H1 (cell line): ENCODE results near the gene MIGA1. TPM values are rescaled to one million over a fixed set of nuclear protein-coding genes. Genes with fewer than 3 reads are reported as not detected.
A peak's percentile ranks its signal among the peaks of the same experiment; 100 is the strongest.

Source experiments
- CTCF ChIA-PET: fragments of 300-600 bp; sonication (Branson Sonifier 250); formaldehyde crosslinking; loops from one replicate; lab custom pipeline; 2021; ENCODE audit not compliant: partially characterized antibody; lab: Charles Lee
- POLR2A ChIA-PET: fragments of 300-600 bp; sonication (Branson Sonifier 250); formaldehyde crosslinking; loops from one replicate; lab custom pipeline; 2021; ENCODE audit warnings: inconsistent platforms; ENCODE audit not compliant: partially characterized antibody; lab: Charles Lee
- DNase-seq, 2 experiments: peaks; one replicate each; pipeline versions ENCODE4 v3.0.0 to v3.0.0-alpha.2; 2010 to 2022; ENCODE audit warnings: low spot score in 2 of 2, low read depth in 1 of 2, mixed read lengths in 1 of 2
- FAIRE-seq: peaks from 2 replicates; lab custom pipeline; 2011; peaks lifted over from hg19 to GRCh38; lab: Jason Lieb, UNC
- H2AFZ ChIP-seq: 2 replicates; pipeline ENCODE4 v1.8.1; 2012; ENCODE audit warnings: low read length, inconsistent platforms
- H2AK5ac ChIP-seq: 2 replicates; pipeline ENCODE4 v1.6.1; 2013; ENCODE audit warnings: low read depth, low read length
- H2BK120ac ChIP-seq: replicated peaks from 2 replicates; pipeline ENCODE3; 2013; ENCODE audit warnings: low read depth, low read length, inconsistent platforms
- H2BK12ac ChIP-seq: 2 replicates; pipeline ENCODE4 v1.6.1; 2013; ENCODE audit warnings: low read depth, low read length
- H2BK15ac ChIP-seq: 2 replicates; pipeline ENCODE4 v1.6.1; 2013; ENCODE audit warnings: low read length
- H2BK20ac ChIP-seq: 2 replicates; pipeline ENCODE4 v1.6.1; 2013; ENCODE audit warnings: low read length
- H2BK5ac ChIP-seq: 2 replicates; pipeline ENCODE4 v1.6.1; 2013; ENCODE audit warnings: low read depth, low read length
- H3K14ac ChIP-seq: 2 replicates; pipeline ENCODE4 v1.6.1; 2013; ENCODE audit warnings: inconsistent platforms; ENCODE audit not compliant: insufficient read length
- H3K18ac ChIP-seq: 2 replicates; pipeline ENCODE4 v1.6.1; 2013; ENCODE audit warnings: low read length; ENCODE audit errors: extremely low read depth
- H3K23ac ChIP-seq: 2 replicates; pipeline ENCODE4 v1.6.1; 2013; ENCODE audit warnings: inconsistent platforms; ENCODE audit not compliant: insufficient read length
- H3K23me2 ChIP-seq: 2 replicates; pipeline ENCODE4 v1.6.1; 2013; ENCODE audit warnings: low read depth, low read length
- H3K27ac ChIP-seq: 2 replicates; pipeline ENCODE4 v1.6.1; 2011; ENCODE audit warnings: low read depth, low read length, inconsistent platforms
- H3K27me3 ChIP-seq, 4 experiments: replicated peaks in 1 of 4; 1 replicate in 1 of 4; 2 replicates in 3 of 4; pipeline versions ENCODE4 v1.6.1 to v1.8.1; 2011 to 2013; ENCODE audit warnings: low read length in 3 of 4, mild to moderate bottlenecking in 3 of 4, inconsistent platforms in 2 of 4, mixed read lengths in 2 of 4, moderate library complexity in 1 of 4; ENCODE audit not compliant: control insufficient read depth in 3 of 4, insufficient read depth in 3 of 4; ENCODE audit errors: extremely low read depth in 1 of 4
- H3K36me3 ChIP-seq, 4 experiments: 2 replicates each; pipeline versions ENCODE4 v1.6.1 to v1.8.1; 2011 to 2013; ENCODE audit warnings: mild to moderate bottlenecking in 4 of 4, low read length in 3 of 4, moderate library complexity in 2 of 4, control low read depth in 1 of 4, inconsistent platforms in 1 of 4; ENCODE audit not compliant: insufficient read depth in 4 of 4, control insufficient read depth in 2 of 4
- H3K4ac ChIP-seq: replicated peaks from 2 replicates; pipeline ENCODE3; 2013; ENCODE audit warnings: low read length, low read depth, mixed read lengths, inconsistent platforms; ENCODE audit not compliant: insufficient read length
- H3K4me1 ChIP-seq, 4 experiments: replicated peaks in 1 of 4; 1 replicate in 1 of 4; 2 replicates in 3 of 4; pipeline versions ENCODE4 v1.6.1 to v1.8.1; 2011 to 2013; ENCODE audit warnings: low read length in 3 of 4, inconsistent platforms in 2 of 4, mixed read lengths in 1 of 4; ENCODE audit not compliant: insufficient read depth in 4 of 4, control insufficient read depth in 3 of 4
- H3K4me2 ChIP-seq, 2 experiments: 2 replicates each; pipeline versions ENCODE4 v1.6.1 to v1.8.1; 2011 to 2013; ENCODE audit warnings: low read depth in 2 of 2, low read length in 2 of 2, control low read depth in 1 of 2, inconsistent platforms in 1 of 2, mild to moderate bottlenecking in 1 of 2; ENCODE audit not compliant: insufficient read depth in 1 of 2
- H3K4me3 ChIP-seq, 4 experiments: fragments of 200-600, 300-600 bp in 1 of 4; sonication (generic), shearing (Covaris generic), sonication (Bioruptor Twin) in 1 of 4; 2 replicates each; pipeline versions ENCODE4 v1.5.1 to v1.8.1; 2011 to 2016; ENCODE audit warnings: low read length in 4 of 4, low read depth in 3 of 4, control low read depth in 2 of 4, inconsistent platforms in 2 of 4, mild to moderate bottlenecking in 2 of 4, mixed read lengths in 1 of 4, moderate library complexity in 1 of 4; ENCODE audit not compliant: insufficient read depth in 2 of 4; ENCODE audit errors: extremely low read depth in 1 of 4
- H3K56ac ChIP-seq: replicated peaks from 2 replicates; pipeline ENCODE3; 2013; ENCODE audit warnings: low read depth, mild to moderate bottlenecking, mixed read lengths, low read length, inconsistent platforms; ENCODE audit not compliant: insufficient read length
- H3K79me1 ChIP-seq: 2 replicates; pipeline ENCODE4 v1.6.1; 2013; ENCODE audit warnings: low read depth, low read length, control low read depth
- H3K79me2 ChIP-seq, 2 experiments: 2 replicates each; pipeline versions ENCODE4 v1.6.1 to v1.8.1; 2012 to 2013; ENCODE audit warnings: low read length in 2 of 2, mild to moderate bottlenecking in 2 of 2, inconsistent platforms in 1 of 2; ENCODE audit not compliant: insufficient read depth in 2 of 2, control insufficient read depth in 1 of 2
- H3K9ac ChIP-seq, 4 experiments: replicated peaks in 1 of 4; 1 replicate in 1 of 4; 2 replicates in 3 of 4; pipeline versions ENCODE4 v1.6.1 to v1.8.1; 2011 to 2013; ENCODE audit warnings: low read depth in 3 of 4, low read length in 3 of 4, control low read depth in 2 of 4, mild to moderate bottlenecking in 2 of 4, moderate library complexity in 2 of 4, inconsistent platforms in 1 of 4; ENCODE audit errors: extremely low read depth in 1 of 4
- H3K9me3 ChIP-seq, 2 experiments: 2 replicates each; pipeline versions ENCODE4 v1.6.1 to v1.8.1; 2012 to 2013; ENCODE audit warnings: mild to moderate bottlenecking in 2 of 2, moderate library complexity in 2 of 2, control low read depth in 1 of 2, inconsistent platforms in 1 of 2, low read depth in 1 of 2, low read length in 1 of 2, mixed read lengths in 1 of 2; ENCODE audit not compliant: insufficient read depth in 2 of 2
- H4K20me1 ChIP-seq, 2 experiments: replicated peaks in 1 of 2; 2 replicates each; pipeline versions ENCODE3 to v1.8.1; 2011 to 2013; ENCODE audit warnings: inconsistent platforms in 2 of 2, low read length in 2 of 2, mild to moderate bottlenecking in 1 of 2; ENCODE audit not compliant: insufficient read depth in 2 of 2, control insufficient read depth in 1 of 2
- H4K5ac ChIP-seq: 2 replicates; pipeline ENCODE4 v1.6.1; 2013; ENCODE audit warnings: low read length, low read depth, mixed read lengths, inconsistent platforms; ENCODE audit not compliant: insufficient read length
- H4K8ac ChIP-seq: 2 replicates; pipeline ENCODE4 v1.8.0; 2013; ENCODE audit warnings: mild to moderate bottlenecking, moderate library complexity, low read length, inconsistent platforms; ENCODE audit not compliant: insufficient read depth; ENCODE audit errors: extremely low read depth
- H4K91ac ChIP-seq: replicated peaks from 2 replicates; pipeline ENCODE3; 2013; ENCODE audit warnings: low read length, mixed read lengths, inconsistent platforms; ENCODE audit not compliant: insufficient read length
- BRCA1 ChIP-seq: IDR thresholded peaks from 2 replicates; pipeline ENCODE4 v1.6.1; 2012; ENCODE audit warnings: low read depth, low read length, improper control_type of control experiment
- CBX5 ChIP-seq: fragments of 300-800, 300-1000 bp; sonication (generic); IDR thresholded peaks from 2 replicates; pipeline ENCODE4 v1.7.1; 2016; ENCODE audit warnings: antibody characterized with exemption, low read length, low read depth
- KDM4A ChIP-seq: IDR thresholded peaks from one replicate; pipeline ENCODE4 v1.7.1; 2012; ENCODE audit warnings: low read depth, mild to moderate bottlenecking, moderate library complexity, low read length, inconsistent platforms; ENCODE audit not compliant: severe bottlenecking
- PHF8 ChIP-seq: fragments of 200-600 bp; sonication (generic); conservative IDR thresholded peaks from 2 replicates; pipeline ENCODE4 v1.7.1; 2012; ENCODE audit warnings: low read depth, mild to moderate bottlenecking, inconsistent platforms, low read length, moderate library complexity
- POU5F1 ChIP-seq: IDR thresholded peaks from 2 replicates; pipeline ENCODE4 v1.6.1; 2011; ENCODE audit warnings: low read depth, mild to moderate bottlenecking, low read length, moderate library complexity
- RAD21 ChIP-seq, 2 experiments: IDR thresholded peaks in 1 of 2; conservative IDR thresholded peaks in 1 of 2; 2 replicates each; pipeline ENCODE4 v1.6.1; 2011; ENCODE audit warnings: low read depth in 2 of 2, low read length in 2 of 2, improper control_type of control experiment in 1 of 2, inconsistent platforms in 1 of 2, mild to moderate bottlenecking in 1 of 2, moderate library complexity in 1 of 2
- SP2 ChIP-seq: IDR thresholded peaks from 2 replicates; pipeline ENCODE4 v1.6.1; 2012; ENCODE audit warnings: mild to moderate bottlenecking, low read length, inconsistent platforms
- ZNF274 ChIP-seq: IDR thresholded peaks from 2 replicates; pipeline ENCODE4 v1.7.0; 2012; ENCODE audit warnings: low read length, borderline replicate concordance; ENCODE audit errors: extremely low read depth
- WGBS, 2 experiments: shearing (Covaris generic) in 1 of 2; methylation state at CpG; one replicate each; pipeline versions ENCODE4 v1.1.6 to v1.1.7; 2013 to 2015; ENCODE audit warnings: low lambda C conversion rate in 2 of 2, mixed read lengths in 2 of 2, inconsistent platforms in 1 of 2, low coverage in 1 of 2, missing lambda C conversion rate in 1 of 2; ENCODE audit not compliant: insufficient replicate concordance in 2 of 2, insufficient coverage in 1 of 2, insufficient read length in 1 of 2; ENCODE audit errors: extremely low coverage in 1 of 2, missing lambda C conversion rate in 1 of 2; 5-methylcytosine and 5-hydroxymethylcytosine counted together
- polyA plus RNA-seq, 7 experiments: library from polyadenylated mRNA; depleted of rRNA in 3 of 7; stranded (reverse) in 5 of 7; unstranded in 2 of 7; fragments of >200 nt in 5 of 7; fragments of 200-250 nt in 2 of 7; gene quantifications; 1 replicate in 5 of 7; 2 replicates in 1 of 7; 4 replicates in 1 of 7; pipeline versions ENCODE4 v1.2.1 to v1.2.3, GENCODE V29; 2011 to 2013; ENCODE audit warnings: missing spikeins in 2 of 7, mixed read lengths in 2 of 7
- total RNA-seq: library from RNA; stranded (reverse); fragmentation: NEBNext Ultra II Directional; extraction: Animal tissue kit (Norgen Biotek cat#: 25700); gene quantifications from 2 replicates; pipeline ENCODE4 v1.2.1, GENCODE V29; 2021
- TF ChIP-seq, protein P1 (sequence below), 3 experiments: IDR thresholded peaks; 1 replicate in 2 of 3; 2 replicates in 1 of 3; pipeline versions ENCODE4 v1.5.1 to v1.6.1; 2011; ENCODE audit warnings: low read length in 3 of 3, mild to moderate bottlenecking in 3 of 3, inconsistent platforms in 2 of 3, low read depth in 1 of 3, moderate library complexity in 1 of 3; ENCODE audit not compliant: insufficient read depth in 1 of 3; ENCODE audit errors: control extremely low read depth in 1 of 3

The MIGA1 gene
- total and polyA plus RNA-seq, 2 of the 8 experiments (the other 6 are each of a cell fraction or from before 2014, with no cell fraction given): 0.95 to 7.0 TPM

- Histone ChIP-seq H3K56ac (no peak overlapping the region), H3K4me1 (no peaks in the 10 kb centered on the region), H3K79me2 (no peaks in the 10 kb centered on the region), H2AFZ (no peak overlapping the region), H4K8ac (no peak overlapping the region), H4K91ac (no peak overlapping the region), H3K4me2 (no peak overlapping the region), H3K18ac (no peak overlapping the region), H3K4ac (no peak overlapping the region), H2BK12ac (no peak overlapping the region), H2BK15ac (no peak overlapping the region), H3K23ac (no peak overlapping the region), H3K23me2 (no peaks in the 10 kb centered on the region), H3K9ac (no peak overlapping the region), H3K27me3 (no peaks in the 10 kb centered on the region), H4K5ac (no peak overlapping the region), H3K36me3 (no peaks in the 10 kb centered on the region), H3K4me3 (no peak overlapping the region), H3K9me3 (no peaks in the 10 kb centered on the region), H3K14ac (no peak overlapping the region), H4K20me1 (no peaks in the 10 kb centered on the region), H2BK5ac (no peak overlapping the region), H2BK120ac (no peak overlapping the region), H3K79me1 (no peaks in the 10 kb centered on the region), H2AK5ac (no peak overlapping the region), H3K27ac (no peak overlapping the region), H2BK20ac (no peak overlapping the region)
- 69% methylated on average over 4 of the region's 4 CpGs; no CpG with 5 or more reads in 1 of the 2 experiments for WGBS, 2 experiments
- ChIA-PET POLR2A (interaction anchor here (1.0 to 1.4 kb wide), 2 partner anchors 11 to 82 kb away, joined by 3 read pairs; no protein-coding TSS in a partner anchor), CTCF (interaction anchor here (0.6 to 2.1 kb wide), 16 partner anchors 9 to 175 kb away, joined by 3 to 14 read pairs (median 4); partner anchors contain the start of genes DNAJB4 and MIGA1)
- FAIRE-seq (peak; percentile 87), DNase-seq (peak in 1 of 2 experiments; percentile 21)
- TF ChIP-seq POU5F1 (no peak), ZNF274 (no peak), BRCA1 (no peak), PHF8 (no peak), KDM4A (no peak), CBX5 (no peak), RAD21 (IDR thresholded peaks at IDR 0.05 in 1 of 2, conservative IDR thresholded peaks at IDR 0.05 in 1 of 2; ENCODE audit: low read depth in 2 of 2, low read length in 2 of 2) (peak; percentile 87 to 91), SP2 (no peak)
- TF ChIP-seq, protein P1, sequence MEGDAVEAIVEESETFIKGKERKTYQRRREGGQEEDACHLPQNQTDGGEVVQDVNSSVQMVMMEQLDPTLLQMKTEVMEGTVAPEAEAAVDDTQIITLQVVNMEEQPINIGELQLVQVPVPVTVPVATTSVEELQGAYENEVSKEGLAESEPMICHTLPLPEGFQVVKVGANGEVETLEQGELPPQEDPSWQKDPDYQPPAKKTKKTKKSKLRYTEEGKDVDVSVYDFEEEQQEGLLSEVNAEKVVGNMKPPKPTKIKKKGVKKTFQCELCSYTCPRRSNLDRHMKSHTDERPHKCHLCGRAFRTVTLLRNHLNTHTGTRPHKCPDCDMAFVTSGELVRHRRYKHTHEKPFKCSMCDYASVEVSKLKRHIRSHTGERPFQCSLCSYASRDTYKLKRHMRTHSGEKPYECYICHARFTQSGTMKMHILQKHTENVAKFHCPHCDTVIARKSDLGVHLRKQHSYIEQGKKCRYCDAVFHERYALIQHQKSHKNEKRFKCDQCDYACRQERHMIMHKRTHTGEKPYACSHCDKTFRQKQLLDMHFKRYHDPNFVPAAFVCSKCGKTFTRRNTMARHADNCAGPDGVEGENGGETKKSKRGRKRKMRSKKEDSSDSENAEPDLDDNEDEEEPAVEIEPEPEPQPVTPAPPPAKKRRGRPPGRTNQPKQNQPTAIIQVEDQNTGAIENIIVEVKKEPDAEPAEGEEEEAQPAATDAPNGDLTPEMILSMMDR (IDR thresholded peaks at IDR 0.05; ENCODE audit: control extremely low read depth in 1 of 3, insufficient read depth in 1 of 3, low read depth in 1 of 3, low read length in 3 of 3): peak in 2 of 3 experiments; percentile 69 to 74; a peak in 3 of 4 replicates
Observed at GRCh38 chr1:77900687-77901293, 121.3 kb downstream of the MIGA1 start.
